Medulla oblongata (tissue), 1 donor: ENCODE data around the gene NFIA.

ENCODE experiments used
- DNase-seq: peaks from one replicate; pipeline ENCODE4 v3.0.0-alpha.2; 2015; ENCODE audit errors: extremely low spot score

Gene NFIA

GRCh38 chr1:61182480-61182879 is 100.1 kb downstream of the NFIA start:
- no peak for DNase-seq

- DNase-seq = peak; percentile 80
Measured at GRCh38 chr1:61183471-61184039, 101.2 kb downstream of the NFIA start.

GRCh38 chr1:61184040-61184713 is 101.8 kb downstream of the NFIA start:
- peak; percentile 94 for DNase-seq

GRCh38 chr1:61184714-61185106 is 102.3 kb downstream of the NFIA start:
- no peak for DNase-seq

GRCh38 chr1:61186753-61187152 is 104.4 kb downstream of the NFIA start:
- DNase-seq = no peak

GRCh38 chr1:61187352-61188086 is 105.2 kb downstream of the NFIA start:
- DNase-seq = no peak

GRCh38 chr1:61190153-61190552 is 107.8 kb downstream of the NFIA start:
- no peak for DNase-seq

GRCh38 chr1:61190618-61191432 is 108.5 kb downstream of the NFIA start:
- DNase-seq = peak; percentile 70

- DNase-seq = no peak
Measured at GRCh38 chr1:61191433-61191720, 109.0 kb downstream of the NFIA start.

- no peak for DNase-seq
Measured at GRCh38 chr1:61192663-61193330, 110.4 kb downstream of the NFIA start.

GRCh38 chr1:61193808-61194207 is 111.4 kb downstream of the NFIA start:
- no peak for DNase-seq

- DNase-seq = no peak
Measured at GRCh38 chr1:61198554-61198953, 116.2 kb downstream of the NFIA start.

GRCh38 chr1:61201035-61201434 is 118.7 kb downstream of the NFIA start:
- no peak for DNase-seq

- DNase-seq = no peak
Measured at GRCh38 chr1:61202854-61203598, 120.7 kb downstream of the NFIA start.

- DNase-seq = no peak
Measured at GRCh38 chr1:61204528-61204927, 122.2 kb downstream of the NFIA start.

- DNase-seq = no peak
Measured at GRCh38 chr1:61207416-61207815, 125.1 kb downstream of the NFIA start.

- DNase-seq = no peak
Measured at GRCh38 chr1:61208172-61208571, 125.8 kb downstream of the NFIA start.

GRCh38 chr1:61208831-61209230 is 126.5 kb downstream of the NFIA start:
- DNase-seq = no peak

GRCh38 chr1:61210435-61211154 is 128.2 kb downstream of the NFIA start:
- no peak for DNase-seq

- no peak for DNase-seq
Measured at GRCh38 chr1:61213245-61214011, 131.1 kb downstream of the NFIA start.
